OCI-LY1 (cell line): Measurements from ENCODE around the gene CXCR5.

ENCODE experiments used
- CTCF ChIP-seq: fragments of 200-600 bp; sonication (generic), shearing (Covaris generic); IDR thresholded peaks from 2 replicates; pipeline ENCODE4 v1.5.1; 2017; ENCODE audit warnings: mild to moderate bottlenecking, antibody characterized with exemption, low read length, moderate library complexity, mixed read lengths
- EZH2 ChIP-seq: fragments of 200-600 bp; sonication (generic), shearing (Covaris generic); IDR thresholded peaks from 2 replicates; pipeline ENCODE4 v1.8.0; 2017; ENCODE audit warnings: borderline replicate concordance, mixed run types, mild to moderate bottlenecking, antibody characterized with exemption, low read length, moderate library complexity, mixed read lengths

DNA sequence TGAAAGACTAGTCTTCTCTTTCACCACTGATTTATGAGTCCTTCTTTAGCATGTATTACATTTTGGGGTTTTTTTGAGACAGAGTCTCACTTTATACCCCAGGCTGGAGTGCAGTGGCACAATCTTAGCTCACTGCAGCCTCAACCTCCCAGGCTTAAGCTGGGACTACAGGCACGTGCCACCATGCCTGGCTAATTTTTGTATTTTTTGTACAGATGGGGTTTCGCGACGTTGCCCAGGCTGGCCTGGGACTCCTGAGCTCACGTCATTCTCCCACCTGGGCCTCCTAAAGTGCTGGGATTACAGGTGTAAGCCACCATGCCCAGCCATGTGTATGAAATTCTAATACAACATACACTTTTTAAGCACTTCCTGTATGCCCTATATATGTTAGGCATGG lies 26.3 kb upstream of the CXCR5 start:
- TF ChIP-seq CTCF = no peak
- no peak for TF ChIP-seq EZH2
